Breast epithelium (tissue), 4 donors: Measurements from ENCODE around the gene CABCOCO1. TPM values are rescaled to one million over a fixed set of nuclear protein-coding genes. Genes with fewer than 3 reads are reported as not detected.

Source experiments
- DNase-seq, 2 donors: peaks; one replicate each; pipeline ENCODE4 v3.0.0-alpha.2; 2019; ENCODE audit warnings: low spot score in 2 of 2
- H3K27ac ChIP-seq, 2 donors: fragments of 200-600 bp; sonication (generic) in 1 of 2; one replicate each; pipeline ENCODE4 v1.5.1; 2016 to 2019; ENCODE audit warnings: mild to moderate bottlenecking in 1 of 2
- H3K27me3 ChIP-seq, 2 donors: fragments of 200-600 bp; sonication (generic) in 1 of 2; one replicate each; pipeline versions ENCODE4 v1.5.1 to v1.6.0; 2017 to 2019; ENCODE audit warnings: control low read depth in 1 of 2, mild to moderate bottlenecking in 1 of 2
- H3K36me3 ChIP-seq: fragments of 200-600 bp; one replicate; pipeline ENCODE4 v1.5.1; 2019
- H3K4me1 ChIP-seq, 2 donors: fragments of 200-600 bp; sonication (generic); one replicate each; pipeline ENCODE4 v1.5.1; 2016 to 2019; ENCODE audit warnings: control low read depth in 1 of 2
- H3K4me3 ChIP-seq, 3 donors: fragments of 200-600 bp; sonication (generic); 1 replicate in 2 of 3; 2 replicates in 1 of 3; pipeline ENCODE4 v1.5.1; 2016 to 2019; ENCODE audit warnings: mild to moderate bottlenecking in 3 of 3, moderate library complexity in 2 of 3
- H3K9me3 ChIP-seq, 2 donors: fragments of 200-600 bp; sonication (generic) in 1 of 2; one replicate each; pipeline ENCODE4 v1.5.1; 2016 to 2019; ENCODE audit warnings: control low read depth in 1 of 2
- CTCF ChIP-seq, 3 donors: fragments of 450-650 bp; IDR thresholded peaks; one replicate each; pipeline ENCODE4 v1.5.1; 2016 to 2017; ENCODE audit warnings: antibody characterized with exemption in 3 of 3, mild to moderate bottlenecking in 3 of 3, moderate library complexity in 3 of 3
- POLR2A ChIP-seq: fragments of 450-650 bp; IDR thresholded peaks from one replicate; pipeline ENCODE4 v1.6.1; 2016; ENCODE audit warnings: antibody characterized with exemption, mild to moderate bottlenecking, moderate library complexity
- POLR2AphosphoS5 ChIP-seq, 3 donors: sonication (generic); formaldehyde crosslinking; IDR thresholded peaks; one replicate each; pipeline ENCODE4 v1.6.1; 2017; ENCODE audit warnings: antibody characterized with exemption in 3 of 3
- intact Hi-C: fragments of 100-400 bp; cut with DNase I; formaldehyde crosslinking; loops from one replicate; pipeline ENCODE4 v1.15.1; 2023; ENCODE audit warnings: low total_unique reads
- total RNA-seq, 3 donors: library from RNA; depleted of rRNA; stranded (reverse); fragments of >200 nt; gene quantifications; one replicate each; pipeline ENCODE4 v1.1.0, GENCODE V29; 2016

CABCOCO1 gene
- total RNA-seq, 3 donors from 2014 or later, result 0.16 to 1.3 (median 1.2) TPM

DNA sequence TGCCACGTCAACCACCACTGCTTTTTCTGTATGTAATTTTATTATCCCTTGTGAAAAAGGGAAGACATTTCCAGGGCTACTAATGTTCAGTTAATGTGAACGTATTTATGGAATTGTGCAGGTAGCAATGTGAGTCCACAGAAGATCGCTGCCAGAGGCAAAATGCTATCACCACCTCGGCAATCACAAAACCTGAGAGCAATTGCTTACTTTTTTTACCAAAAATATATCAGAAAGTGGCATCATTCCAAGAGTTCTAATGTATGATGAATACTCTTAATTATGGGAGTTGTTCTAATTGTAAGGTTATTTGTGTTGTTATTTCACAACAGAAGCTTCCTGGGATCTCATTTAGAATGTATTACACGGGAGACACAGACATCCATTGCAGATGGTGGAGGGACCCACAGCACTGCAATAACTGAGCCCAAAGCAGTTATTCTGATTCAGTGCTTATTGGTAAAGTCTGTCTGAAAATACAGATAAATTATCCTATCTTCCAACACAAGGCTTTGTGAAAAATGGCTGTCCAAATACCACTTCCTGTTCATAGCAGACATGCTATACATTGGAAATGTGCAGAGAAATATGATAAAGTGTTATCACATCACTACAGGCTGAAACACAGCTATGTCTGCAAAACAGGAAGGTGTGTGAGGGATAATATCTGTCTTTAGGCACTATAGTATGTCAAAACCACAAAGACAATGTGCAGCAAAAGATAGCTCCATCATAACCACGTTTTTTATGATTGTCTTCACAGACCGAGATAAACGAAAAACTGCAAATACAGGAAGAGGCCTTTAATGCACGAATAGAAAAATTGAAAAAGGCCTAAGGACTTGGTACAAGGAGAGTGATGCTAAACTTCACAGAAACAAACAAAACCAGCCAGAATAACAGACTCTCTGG lies 102.7 kb downstream of the CABCOCO1 start:
- H3K27ac ChIP-seq, result no peak overlapping the region
- intact Hi-C loops, result no loop called here
- TF ChIP-seq CTCF (IDR thresholded peaks at IDR 0.05) (no peak), POLR2AphosphoS5 (IDR thresholded peaks at IDR 0.05) (no peak), POLR2A (no peak)

GRCh38 chr10:61766927-61767326 lies 104.2 kb downstream of the CABCOCO1 start:
- intact Hi-C loops, result no loop called here

More for the DNA sequence above, 102.7 kb downstream of the CABCOCO1 start:
- Histone ChIP-seq H3K4me1 (no peaks in the 10 kb centered on the region), H3K9me3 (no peaks in the 10 kb centered on the region), H3K36me3 (no peaks in the 10 kb centered on the region), H3K27me3 (no peaks in the 10 kb centered on the region), H3K4me3 (no peak overlapping the region)
- no peak for DNase-seq

GRCh38 chr10:61774031-61774430 lies 111.3 kb downstream of the CABCOCO1 start:
- intact Hi-C loops, result no loop called here

More at GRCh38 chr10:61766927-61767326, 104.2 kb downstream of the CABCOCO1 start:
- TF ChIP-seq POLR2AphosphoS5 (IDR thresholded peaks at IDR 0.05) (no peak), CTCF (IDR thresholded peaks at IDR 0.05) (no peak), POLR2A (no peak)
- no peaks in the 10 kb centered on the region for H3K4me1 ChIP-seq
- no peaks in the 10 kb centered on the region for H3K27me3 ChIP-seq
- H3K4me3 ChIP-seq, result no peak overlapping the region
- no peak for DNase-seq
- H3K36me3 ChIP-seq, result no peaks in the 10 kb centered on the region
- no peak overlapping the region for H3K27ac ChIP-seq
- H3K9me3 ChIP-seq, result no peaks in the 10 kb centered on the region

GRCh38 chr10:61775111-61775510 lies 112.4 kb downstream of the CABCOCO1 start:
- no peaks in the 10 kb centered on the region for H3K4me1 ChIP-seq
- intact Hi-C loops, result no loop called here

More at GRCh38 chr10:61774031-61774430, 111.3 kb downstream of the CABCOCO1 start:
- Histone ChIP-seq H3K4me1 (no peaks in the 10 kb centered on the region), H3K27ac (no peak overlapping the region), H3K36me3 (no peaks in the 10 kb centered on the region), H3K27me3 (no peaks in the 10 kb centered on the region), H3K9me3 (no peaks in the 10 kb centered on the region), H3K4me3 (no peak overlapping the region)
- DNase-seq, result no peak
- no peak for TF ChIP-seq POLR2AphosphoS5 (IDR thresholded peaks at IDR 0.05)
- no peak for TF ChIP-seq CTCF (IDR thresholded peaks at IDR 0.05)
- no peak for TF ChIP-seq POLR2A

More at GRCh38 chr10:61775111-61775510, 112.4 kb downstream of the CABCOCO1 start:
- Histone ChIP-seq H3K4me3 (no peak overlapping the region), H3K36me3 (no peaks in the 10 kb centered on the region), H3K27ac (no peak overlapping the region), H3K9me3 (no peaks in the 10 kb centered on the region), H3K27me3 (no peaks in the 10 kb centered on the region)
- TF ChIP-seq POLR2AphosphoS5 (IDR thresholded peaks at IDR 0.05), result no peak
- TF ChIP-seq CTCF (IDR thresholded peaks at IDR 0.05), result no peak
- TF ChIP-seq POLR2A, result no peak
- no peak for DNase-seq
